Body of pancreas (tissue), 4 donors: Measurements from ENCODE around the gene SPHK2.
"Not testable (repeated sequence)": the region's sequence is repeated elsewhere in the genome, so short reads cannot be mapped to it uniquely, and the experiment has no call there.

Experiments
- POLR2A ChIP-seq, 3 donors: fragments of 450-650 bp; IDR thresholded peaks; one replicate each; pipeline ENCODE4 v1.6.1; 2016; ENCODE audit warnings: antibody characterized with exemption in 3 of 3, mild to moderate bottlenecking in 2 of 3
- TF ChIP-seq, protein P1 (sequence below), 7 experiments: fragments of 450-650 bp in 4 of 7; fragments of 200-600 bp in 3 of 7; sonication (generic) in 3 of 7; IDR thresholded peaks; one replicate each; pipeline ENCODE4 v1.5.1; 2016 to 2019; ENCODE audit warnings: antibody characterized with exemption in 7 of 7

- TF ChIP-seq, protein P1, sequence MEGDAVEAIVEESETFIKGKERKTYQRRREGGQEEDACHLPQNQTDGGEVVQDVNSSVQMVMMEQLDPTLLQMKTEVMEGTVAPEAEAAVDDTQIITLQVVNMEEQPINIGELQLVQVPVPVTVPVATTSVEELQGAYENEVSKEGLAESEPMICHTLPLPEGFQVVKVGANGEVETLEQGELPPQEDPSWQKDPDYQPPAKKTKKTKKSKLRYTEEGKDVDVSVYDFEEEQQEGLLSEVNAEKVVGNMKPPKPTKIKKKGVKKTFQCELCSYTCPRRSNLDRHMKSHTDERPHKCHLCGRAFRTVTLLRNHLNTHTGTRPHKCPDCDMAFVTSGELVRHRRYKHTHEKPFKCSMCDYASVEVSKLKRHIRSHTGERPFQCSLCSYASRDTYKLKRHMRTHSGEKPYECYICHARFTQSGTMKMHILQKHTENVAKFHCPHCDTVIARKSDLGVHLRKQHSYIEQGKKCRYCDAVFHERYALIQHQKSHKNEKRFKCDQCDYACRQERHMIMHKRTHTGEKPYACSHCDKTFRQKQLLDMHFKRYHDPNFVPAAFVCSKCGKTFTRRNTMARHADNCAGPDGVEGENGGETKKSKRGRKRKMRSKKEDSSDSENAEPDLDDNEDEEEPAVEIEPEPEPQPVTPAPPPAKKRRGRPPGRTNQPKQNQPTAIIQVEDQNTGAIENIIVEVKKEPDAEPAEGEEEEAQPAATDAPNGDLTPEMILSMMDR (IDR thresholded peaks at IDR 0.05), result not testable (repeated sequence)
- TF ChIP-seq POLR2A (IDR thresholded peaks at IDR 0.05), result not testable (repeated sequence)
These were observed 41.4 kb upstream of the SPHK2 start for GRCh38 chr19:48577908-48578307.
